Activated effector memory CD4-positive, alpha-beta T cell treated with anti-CD3 and anti-CD28 coated beads, Interleukin-2, amount 50 U/mL, for 16 hours (primary cell): ENCODE measurements around the gene PUS3.

Experiments
- DNase-seq: peaks from one replicate; pipeline ENCODE4 v3.0.0-alpha.2; 2020

The PUS3 gene

DNA sequence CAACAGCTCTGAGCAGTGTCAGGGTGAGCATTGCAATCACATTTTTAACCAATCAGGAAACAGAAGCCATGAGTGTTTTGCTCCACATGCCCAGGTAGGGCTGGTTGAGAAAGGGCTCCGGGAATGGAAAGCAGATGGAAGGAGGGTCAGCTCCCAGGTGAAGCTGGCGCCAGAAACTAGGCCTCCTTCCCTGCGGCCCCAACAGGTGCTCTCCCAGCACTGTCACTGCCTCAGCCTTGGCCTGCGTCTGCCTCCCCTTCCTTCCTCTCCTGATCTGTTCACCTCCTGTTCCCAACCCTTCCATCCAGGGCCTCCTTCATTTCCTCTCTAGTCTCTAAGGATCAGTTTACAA lies 38.2 kb upstream of the PUS3 start:
- no peak for DNase-seq

DNA sequence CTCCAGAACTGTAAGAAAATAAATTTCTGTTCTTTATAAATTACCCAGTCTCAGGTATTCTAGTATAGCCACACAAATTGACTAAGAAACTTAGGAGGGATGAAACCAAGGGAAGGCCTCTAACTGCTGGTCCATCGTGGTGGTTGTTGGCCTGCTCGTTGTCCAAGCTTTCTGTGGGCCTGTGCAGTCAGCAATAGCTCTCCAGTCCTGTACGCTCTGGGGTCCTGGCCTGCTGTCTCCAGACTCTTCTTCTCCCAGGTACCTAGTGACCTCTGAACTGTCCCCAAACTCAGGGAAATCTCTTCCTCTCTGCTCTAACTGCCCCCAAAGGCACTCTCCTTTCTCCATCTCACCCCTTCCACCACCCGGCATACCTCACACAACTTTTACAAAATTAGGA lies 37.1 kb upstream of the PUS3 start:
- no peak for DNase-seq

DNA sequence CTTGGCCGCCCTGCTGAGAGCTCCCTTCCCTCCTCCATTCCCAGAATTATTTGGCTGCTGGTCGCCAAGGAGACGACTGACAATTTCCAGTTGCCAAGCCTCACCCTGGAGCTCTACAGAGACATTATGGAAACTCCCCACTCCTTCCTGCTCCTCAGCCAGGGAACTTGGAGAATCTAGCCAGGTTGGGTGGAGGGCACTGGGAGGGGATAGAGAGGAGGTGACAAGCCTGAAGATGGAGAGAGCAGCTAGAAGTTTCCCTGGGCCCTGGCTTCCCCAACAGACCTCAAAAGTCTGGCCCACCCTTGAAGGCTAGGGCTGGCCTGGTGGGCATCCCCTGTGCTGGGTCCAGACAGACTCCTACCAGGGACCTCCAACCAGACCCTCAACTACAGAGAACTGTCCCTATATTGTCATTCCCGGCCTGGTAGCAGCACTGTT lies 36.1 kb upstream of the PUS3 start:
- no peak for DNase-seq

DNA sequence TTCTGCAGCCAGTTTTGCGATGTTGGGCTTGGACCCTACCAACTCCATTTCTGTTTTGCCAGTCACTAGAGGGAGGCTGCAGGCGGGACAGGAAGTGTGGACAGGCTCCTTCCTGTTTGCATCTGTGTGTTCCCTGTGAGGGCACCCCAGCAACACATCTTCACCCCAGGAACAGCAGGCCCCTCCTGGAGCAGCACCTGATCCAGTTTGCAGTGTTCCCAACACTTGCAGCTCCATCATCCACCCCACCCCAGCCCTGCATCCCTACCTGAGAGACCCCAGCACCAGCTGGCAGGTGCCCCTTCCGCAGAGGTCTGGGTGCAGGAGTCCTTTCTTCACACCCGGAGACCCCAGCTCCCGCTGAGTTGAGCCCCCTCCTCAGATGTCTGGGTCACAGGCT lies 35.4 kb upstream of the PUS3 start:
- DNase-seq: no peak

DNA sequence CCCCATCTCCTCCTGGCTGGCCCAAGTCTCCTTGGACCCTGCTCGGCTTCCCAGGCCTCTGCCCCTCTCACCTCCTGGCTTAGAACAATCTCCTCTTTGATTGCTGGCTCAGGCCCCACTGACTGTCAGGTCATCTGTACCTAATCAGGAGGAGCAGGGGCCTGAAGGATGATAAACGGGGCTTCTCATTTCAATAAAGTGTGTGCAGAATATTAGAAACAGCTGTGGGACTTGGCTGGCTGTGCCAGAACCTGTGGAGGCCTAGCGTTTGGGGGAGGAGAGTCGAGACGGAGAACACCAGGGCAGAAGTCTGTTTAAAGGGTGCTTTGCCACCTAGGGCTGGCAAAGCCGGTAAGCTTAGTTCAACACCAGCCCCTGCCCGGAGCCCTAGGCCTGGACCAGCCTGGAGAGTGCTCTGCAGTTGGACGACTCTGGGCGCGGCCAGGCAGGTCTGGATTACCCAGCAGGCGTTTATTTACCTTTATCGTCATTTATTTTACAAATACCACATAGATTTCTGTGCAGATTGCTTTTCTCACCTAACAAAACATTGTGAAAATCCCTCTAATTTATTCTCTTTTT lies 32.7 kb upstream of the PUS3 start:
- no peak for DNase-seq

DNA sequence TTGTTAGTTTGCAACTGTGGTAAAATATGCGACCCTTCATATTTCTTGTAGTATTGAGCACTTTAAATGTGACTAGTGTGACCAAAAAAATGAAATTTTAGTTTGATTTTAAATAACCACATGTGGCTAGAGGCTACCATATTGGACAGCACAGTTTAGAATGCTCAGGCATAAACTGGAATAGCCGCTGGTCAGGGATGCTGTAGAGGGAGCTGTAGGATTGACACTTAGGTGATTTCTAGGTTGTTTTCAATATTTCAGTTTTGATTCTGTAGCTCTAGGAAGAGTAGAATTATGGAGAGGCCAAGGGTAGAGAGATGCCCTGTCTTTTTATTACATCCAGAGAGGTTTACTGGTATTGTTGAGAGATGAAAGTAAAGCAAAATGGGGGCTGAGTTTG lies 32.0 kb upstream of the PUS3 start:
- no peak for DNase-seq

DNA sequence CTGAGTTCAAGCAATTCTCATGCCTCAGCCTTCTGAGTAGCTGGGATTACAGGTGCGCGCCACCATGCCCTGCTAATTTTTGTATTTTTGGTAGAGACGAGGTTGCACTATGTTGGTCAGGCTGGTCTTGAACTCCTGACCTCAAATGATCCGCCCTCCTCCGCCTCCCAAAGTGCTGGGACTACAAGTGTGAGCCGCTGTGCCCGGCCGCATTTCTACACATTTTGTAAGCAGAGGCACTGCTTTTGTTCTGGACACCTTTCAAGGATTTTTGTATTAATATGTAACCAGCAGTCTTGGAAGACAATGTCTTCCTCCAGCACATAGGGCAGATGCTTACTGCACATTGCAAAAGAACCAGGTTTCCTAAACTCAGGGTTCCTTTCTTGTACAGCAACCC lies 31.5 kb upstream of the PUS3 start:
- DNase-seq: no peak

DNA sequence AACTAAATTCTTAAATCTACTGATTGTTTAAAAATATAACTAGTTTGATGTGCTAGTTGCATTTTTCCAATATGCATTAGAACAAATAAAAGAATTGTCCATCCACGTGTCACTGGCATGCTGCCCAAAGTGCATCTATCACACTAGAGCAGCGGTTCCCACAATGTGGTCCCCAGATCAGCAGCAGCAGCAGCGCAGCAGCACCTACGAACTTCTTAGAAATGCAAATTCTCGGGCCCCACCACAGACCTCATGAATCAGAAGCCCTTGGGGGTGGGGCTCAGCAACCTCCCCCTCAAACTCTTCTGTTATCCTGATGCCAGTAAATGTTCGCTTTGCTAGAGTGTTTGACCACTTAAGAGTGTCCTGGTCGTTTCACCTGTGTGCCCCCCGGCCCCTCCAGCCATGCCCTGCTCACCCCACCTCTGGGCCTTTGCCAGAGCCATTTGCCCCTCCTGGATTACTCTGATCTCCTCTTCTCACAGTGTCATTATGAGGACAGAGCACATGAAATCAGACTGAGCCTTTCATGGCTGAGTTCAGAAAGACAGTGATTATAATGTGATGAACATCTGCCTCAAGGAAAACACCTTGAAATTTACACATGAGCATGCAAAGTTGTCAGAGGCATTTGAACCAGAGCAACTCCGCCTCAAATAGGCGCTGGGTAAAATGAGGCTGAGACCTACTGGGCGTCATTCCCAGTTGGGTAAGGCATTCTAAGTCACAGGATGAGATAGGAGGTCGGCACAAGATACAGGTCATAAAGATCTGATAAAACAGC lies 30.2 kb upstream of the PUS3 start:
- DNase-seq: no peak

DNA sequence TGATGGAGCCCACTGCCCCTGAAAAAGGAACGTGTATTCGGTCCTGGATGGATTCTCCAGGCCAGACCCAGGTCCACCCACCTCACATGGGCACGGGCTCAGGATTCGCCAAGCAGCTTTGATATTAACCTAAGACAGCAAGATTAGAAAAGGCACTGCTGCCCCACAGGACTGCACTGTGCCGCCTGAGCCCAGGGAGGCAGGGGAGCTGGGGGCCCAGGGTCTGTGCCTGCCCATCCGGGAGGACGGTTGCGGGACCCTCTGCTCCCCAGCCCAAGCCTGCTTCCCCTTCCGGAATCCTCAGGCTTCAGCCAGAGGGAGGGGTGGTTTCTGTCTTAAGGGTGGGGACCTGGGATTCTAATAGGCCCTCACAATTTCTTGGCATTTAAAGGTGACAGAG lies 29.3 kb upstream of the PUS3 start:
- no peak for DNase-seq

DNA sequence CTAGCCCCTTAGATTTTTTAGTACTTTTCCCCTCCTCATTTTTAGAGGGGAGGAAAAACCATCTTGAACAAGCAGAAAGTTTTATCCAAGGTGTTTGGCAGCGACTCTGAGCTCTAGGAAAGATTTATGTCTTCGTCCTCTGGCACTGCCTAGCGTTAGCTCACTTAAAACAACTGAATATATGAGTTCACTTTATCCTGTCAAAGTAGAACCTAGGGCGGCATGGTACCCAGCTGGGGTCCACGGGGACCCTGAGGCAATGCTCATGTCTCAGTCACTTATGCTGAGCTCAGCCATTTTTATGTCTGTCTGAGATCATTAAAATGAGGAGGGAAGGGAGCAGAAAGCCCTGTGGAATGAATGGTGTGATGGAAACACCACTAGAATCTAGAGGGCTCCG lies 28.7 kb upstream of the PUS3 start:
- DNase-seq: no peak

DNA sequence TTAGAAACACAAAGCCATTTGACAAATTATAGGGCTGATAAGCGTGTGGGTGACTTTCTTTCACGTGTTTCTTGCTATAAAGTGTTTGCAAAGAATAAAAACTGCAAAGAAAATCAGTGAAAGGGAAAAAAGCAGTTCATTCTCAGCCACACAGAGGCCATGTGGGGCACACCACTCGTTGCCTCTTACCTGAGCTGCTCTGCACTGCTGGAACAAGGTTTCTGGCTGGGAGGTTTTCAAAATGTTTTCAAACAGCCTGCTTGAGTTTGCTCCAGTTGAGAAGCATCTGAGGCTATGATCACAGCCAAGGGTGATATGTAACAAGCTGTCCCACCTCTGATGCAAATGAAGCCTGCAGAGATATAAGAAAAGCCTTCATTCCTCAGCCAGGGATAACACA lies 28.1 kb upstream of the PUS3 start:
- no peak for DNase-seq

DNA sequence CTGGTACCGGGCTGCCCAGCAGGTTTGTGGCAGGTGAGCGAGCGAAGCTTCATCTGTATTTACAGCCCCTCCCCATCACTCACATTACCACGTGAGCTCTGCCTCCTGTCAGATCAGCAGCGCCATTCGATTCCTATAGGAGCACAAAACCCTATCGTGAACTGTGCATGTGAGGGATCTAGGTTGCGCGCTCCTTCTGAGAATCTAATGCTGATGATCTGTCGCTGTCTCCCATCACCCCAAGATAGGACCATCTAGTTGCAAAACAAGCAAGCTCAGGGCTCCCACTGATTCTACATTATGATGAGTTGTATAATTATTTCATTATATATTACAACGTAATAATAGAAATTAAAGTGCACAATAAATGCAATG lies 27.1 kb upstream of the PUS3 start:
- no peak for DNase-seq

DNA sequence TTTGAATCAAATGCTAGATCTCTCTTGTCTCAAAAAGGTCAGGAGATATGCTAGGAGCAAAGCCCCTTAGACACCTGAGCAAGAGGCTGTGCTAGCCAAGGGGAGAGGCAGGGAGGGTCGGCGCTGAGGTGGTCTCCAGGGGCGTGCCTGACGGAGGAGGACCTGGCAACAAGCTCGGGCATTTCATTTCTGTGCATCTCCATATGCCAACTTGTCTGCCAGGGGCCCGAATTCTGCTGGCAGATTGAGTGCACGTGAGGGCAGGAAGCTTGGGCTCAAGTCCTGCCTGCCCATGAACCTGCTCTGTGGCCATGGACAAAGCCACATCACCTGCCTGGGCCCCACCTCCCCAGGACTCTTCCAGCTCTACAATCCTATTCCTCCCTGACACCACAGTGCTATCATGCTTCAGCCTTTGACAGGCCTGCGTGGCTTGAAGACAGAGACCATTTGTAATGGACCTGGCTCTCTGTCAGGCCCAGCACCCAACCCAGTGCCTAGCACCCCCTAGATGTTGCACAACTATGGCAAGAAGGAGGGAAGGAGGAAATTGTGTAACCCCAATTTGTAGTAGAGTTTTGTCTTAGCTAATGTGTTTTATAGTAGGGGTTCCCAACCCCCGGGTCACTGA lies 26.6 kb upstream of the PUS3 start:
- DNase-seq: no peak

DNA sequence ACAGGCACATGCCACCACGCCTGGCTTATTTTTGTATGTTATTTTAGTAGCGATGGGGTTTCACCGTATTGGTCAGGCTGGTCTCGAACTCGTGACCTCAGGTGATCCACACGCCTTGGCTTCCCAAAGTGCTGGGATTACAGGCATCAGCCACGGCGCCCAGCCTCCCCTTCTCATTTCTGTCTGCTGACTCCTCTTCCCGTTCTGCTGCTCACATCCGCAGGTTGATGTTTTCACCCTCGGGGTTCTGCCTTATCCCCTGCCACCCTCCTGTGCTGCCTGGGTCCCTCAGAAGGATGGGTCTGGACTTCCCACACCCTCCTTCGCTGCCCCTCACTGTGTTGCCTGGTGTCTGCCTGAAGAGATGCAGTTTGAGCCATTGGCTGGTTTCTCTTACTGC lies 23.7 kb upstream of the PUS3 start:
- no peak for DNase-seq

DNA sequence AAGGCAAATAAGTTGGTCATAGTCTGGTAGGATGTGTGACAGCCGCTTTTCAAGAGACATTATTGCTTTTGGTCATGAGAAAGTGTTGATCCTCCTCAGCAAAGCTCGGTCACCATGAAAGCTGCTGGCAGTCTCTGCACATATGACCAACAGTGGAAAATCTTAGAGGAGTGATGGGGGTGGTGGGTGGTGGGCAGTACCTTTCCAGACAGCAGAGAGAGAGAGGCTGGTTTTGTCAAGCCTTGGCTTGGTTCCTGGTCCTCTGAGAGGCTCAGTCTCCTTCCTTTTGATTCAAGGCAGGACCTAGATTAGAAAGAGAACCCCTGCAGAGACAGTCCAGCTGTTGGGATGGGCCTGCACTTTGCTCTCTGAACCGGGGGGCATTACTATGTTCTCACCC lies 22.8 kb upstream of the PUS3 start:
- no peak for DNase-seq

DNA sequence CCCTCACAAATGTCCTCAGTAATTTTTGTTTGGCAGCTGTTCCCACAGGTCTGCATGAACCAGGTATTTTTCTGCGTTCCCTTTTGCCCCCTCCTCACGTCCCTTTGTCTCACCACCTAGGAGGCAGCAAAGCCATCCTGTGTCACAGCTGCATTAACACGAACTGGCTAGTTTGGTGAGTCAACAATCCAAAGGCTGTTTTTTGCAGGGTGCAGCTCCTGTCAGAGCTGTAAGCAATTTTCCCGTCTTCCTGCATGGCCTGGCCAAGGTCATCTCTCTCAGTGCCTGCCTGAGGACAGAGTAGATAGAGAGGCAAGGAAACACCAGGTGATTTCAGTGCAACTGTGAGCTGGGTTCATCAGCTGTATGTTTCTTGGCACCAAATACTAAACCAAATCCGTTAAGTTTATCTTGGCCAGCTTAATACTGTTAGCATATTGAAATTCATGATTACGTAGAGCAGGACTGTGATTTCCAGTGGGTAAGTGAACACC lies 22.3 kb upstream of the PUS3 start:
- no peak for DNase-seq

DNA sequence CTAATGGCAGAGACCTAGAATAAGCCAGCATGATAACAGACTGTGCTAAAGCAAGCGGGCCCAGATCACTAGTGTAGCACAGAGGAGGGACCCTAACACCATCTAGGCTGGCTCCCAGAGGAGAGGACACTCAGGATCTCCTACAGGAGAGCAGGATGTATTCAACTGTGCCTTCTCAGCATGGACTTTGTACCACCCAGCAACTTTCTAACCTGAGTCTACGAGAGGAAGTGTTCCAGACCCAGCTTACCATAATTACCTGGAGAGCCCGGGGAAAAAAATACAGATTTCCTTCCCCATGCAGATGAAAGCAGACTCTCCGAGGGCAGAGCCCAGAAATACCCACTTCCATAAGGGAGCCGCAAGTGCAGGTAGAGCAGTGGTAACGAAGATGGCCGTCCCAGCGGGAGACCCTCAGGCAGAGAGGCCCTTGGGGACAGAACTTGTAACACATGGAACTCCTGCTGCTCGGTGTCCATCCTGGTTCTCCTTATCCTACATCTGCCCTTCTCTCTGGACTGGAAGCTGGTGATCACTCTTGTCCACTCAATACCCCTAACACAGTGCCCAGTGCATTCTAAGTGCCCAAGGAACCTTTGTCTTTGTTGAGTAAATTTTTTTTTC lies 21.5 kb upstream of the PUS3 start:
- no peak for DNase-seq

DNA sequence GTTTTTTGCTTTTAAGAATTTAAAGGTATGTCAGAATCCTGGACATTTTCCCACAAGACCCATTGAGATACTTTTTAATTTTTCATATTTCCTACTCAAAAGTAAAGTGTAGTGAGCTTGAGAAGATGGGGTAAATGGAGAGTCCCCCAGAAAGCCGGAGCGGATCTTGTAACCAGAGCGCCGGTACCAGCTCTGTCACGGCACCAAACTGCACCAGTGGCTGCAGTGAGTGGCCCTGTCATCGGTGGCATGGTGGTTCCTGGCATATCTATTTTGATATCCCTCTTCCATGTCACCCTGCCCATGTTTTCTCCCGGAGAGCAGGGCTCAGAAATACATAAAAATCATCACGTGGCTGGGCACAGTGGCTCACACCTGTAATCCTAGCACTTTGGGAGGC lies 20.6 kb upstream of the PUS3 start:
- no peak for DNase-seq

DNA sequence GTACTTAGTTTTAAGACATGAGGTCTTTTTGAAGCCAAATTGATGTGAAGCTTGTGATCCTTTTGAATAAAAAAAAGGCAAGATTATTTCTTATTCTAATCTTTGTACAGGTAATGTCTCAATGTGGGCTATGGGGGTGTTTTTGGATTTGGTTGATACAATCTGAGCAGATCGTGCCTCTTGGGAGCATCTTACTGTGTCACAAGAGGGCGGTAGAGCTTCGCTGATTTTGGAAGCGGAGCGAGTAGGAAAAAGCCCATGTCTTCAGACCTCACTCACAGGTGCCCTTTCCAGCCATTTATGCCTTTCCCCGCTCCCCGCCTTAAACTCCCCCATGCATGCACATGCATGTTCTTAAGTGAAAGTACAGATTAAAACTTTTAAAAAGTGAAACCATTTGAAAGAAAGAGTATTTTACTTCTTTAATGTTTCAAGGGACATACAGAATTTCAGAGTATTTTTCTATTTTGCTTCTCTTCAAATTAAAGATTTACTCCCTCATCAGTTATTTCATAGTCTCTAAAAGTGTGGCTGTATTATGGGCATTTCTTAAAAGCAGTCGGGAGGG lies 20.1 kb upstream of the PUS3 start:
- peak; percentile 76 for DNase-seq

DNA sequence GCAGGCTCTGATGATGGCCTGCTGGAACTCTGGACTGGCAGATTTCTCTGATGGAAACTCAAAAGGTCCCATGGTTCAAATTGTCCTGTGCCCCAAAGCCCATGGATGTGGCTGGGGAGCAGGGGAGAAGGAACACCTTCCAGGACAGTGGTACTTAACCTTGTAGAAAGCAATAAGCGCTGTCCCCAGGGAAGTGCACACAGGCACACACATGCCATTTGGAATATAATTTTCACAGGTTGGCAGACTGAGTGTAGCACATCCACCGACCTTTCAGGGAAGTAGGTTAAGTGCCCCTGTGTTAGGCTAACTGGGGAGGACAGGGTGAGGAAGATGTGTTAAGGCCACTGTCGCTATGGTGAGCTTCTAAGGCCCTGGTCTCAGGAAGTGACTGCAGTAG lies 19.1 kb upstream of the PUS3 start:
- no peak for DNase-seq

DNA sequence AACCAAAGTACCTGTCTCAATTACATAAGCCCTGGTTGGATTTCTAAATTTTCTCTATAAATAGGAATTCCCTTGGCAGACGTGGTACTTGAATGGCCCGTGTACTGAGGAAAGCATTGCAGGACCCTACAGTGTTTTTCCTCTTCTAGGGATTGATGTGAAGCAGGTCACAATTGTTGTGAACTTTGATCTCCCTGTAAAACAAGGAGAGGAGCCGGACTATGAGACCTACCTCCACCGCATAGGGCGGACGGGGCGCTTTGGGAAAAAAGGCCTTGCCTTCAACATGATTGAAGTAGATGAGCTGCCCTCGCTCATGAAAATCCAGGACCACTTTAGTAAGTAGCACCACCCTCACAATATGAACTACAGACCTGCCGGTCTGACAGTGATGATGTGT lies 18.0 kb upstream of the PUS3 start:
- no peak for DNase-seq

DNA sequence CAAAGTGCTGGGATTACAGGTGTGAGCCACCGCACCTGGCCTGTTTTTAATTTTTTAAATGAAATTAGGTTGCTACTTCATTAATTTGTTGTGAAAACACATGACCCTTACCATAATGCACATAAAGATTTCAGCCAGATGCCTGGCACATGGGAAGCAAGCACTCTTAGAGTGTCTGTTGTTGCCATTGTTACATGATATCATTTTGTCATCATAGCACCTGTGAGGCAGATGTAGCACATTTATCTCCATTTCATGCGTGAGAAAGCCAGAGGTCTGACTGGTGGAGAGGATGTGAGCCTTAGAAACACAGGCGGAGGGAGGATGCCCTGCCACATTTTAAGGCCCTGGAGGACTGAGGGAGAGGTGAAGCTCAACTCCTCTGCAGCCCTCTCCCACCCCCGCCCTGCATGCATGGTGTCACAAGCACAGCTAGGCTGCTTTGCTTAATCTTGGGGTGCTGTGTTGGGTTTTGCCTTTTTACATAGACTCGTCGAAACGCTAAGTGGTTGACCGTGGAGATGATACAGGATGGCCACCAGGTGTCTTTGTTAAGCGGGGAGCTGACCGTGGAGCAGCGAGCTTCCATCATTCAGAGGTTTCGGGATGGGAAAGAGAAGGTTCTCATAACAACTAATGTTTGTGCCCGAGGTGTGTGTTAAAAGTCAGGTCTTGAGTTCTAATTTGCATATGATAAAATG lies 15.3 kb upstream of the PUS3 start:
- DNase-seq: no peak

DNA sequence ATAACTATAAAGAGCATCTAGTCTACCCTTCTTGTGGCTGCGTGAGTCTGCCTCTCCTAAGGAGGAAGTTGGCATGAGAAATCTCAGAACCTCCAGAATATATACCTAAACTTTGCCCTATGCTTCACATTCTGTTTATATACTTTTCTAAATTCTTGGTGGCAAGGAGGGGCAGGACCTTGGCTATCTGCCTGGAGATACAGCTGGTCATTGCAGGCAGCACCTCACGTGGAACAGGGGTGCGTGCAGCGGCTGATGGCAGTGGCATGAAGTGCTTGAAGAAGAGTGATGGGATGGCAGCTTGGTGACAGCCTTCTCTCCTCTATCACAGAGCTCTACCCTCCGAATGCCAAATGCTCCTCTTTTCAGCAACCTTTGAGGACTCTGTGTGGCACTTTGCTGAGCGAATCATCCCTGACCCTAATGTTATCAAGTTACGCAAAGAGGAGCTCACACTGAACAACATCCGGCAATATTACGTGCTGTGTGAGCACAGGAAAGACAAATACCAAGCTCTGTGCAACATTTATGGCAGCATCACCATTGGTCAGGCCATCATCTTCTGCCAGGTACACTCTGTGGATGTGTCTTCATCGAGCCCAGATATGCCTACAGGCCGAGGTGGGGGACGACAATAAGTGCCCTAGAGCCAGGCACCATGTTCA lies 13.8 kb upstream of the PUS3 start:
- no peak for DNase-seq
